ENCODE data around the gene SYK.

Gene SYK

GRCh38 chr9:90901933-90902332 is 100.3 kb downstream of the SYK start:
- no peaks in the 10 kb centered on the region for H3K27me3 ChIP-seq (ENCODE audit: control insufficient read depth, insufficient read depth, low read length)
- no peaks in the 10 kb centered on the region for H3K4me1 ChIP-seq (ENCODE audit: control insufficient read depth, insufficient read depth, low read length)
- WGBS (ENCODE audit: insufficient coverage, insufficient read length) = no CpG with 5 or more reads among the region's 8 CpGs
- H3K4me3 ChIP-seq (ENCODE audit: low read length) = no peak overlapping the region
- no peaks in the 10 kb centered on the region for H3K9me3 ChIP-seq (ENCODE audit: control insufficient read depth, insufficient read depth, low read length)
- DNase-seq (ENCODE audit: low read depth, low spot score) = no peak
- no peaks in the 10 kb centered on the region for H3K36me3 ChIP-seq (ENCODE audit: control insufficient read depth, insufficient read depth, low read length)
- H3K27ac ChIP-seq (ENCODE audit: low read length) = no peak overlapping the region

GRCh38 chr9:90903766-90904424 is 102.3 kb downstream of the SYK start:
- no peak for DNase-seq (ENCODE audit: low read depth, low spot score)
- Histone ChIP-seq H3K27ac (ENCODE audit: low read length) (no peak overlapping the region), H3K27me3 (ENCODE audit: control insufficient read depth, insufficient read depth, low read length) (no peaks in the 10 kb centered on the region), H3K36me3 (ENCODE audit: control insufficient read depth, insufficient read depth, low read length) (no peaks in the 10 kb centered on the region), H3K9me3 (ENCODE audit: control insufficient read depth, insufficient read depth, low read length) (no peaks in the 10 kb centered on the region), H3K4me3 (ENCODE audit: low read length) (no peak overlapping the region), H3K4me1 (ENCODE audit: control insufficient read depth, insufficient read depth, low read length) (no peaks in the 10 kb centered on the region)
- WGBS (ENCODE audit: insufficient coverage, insufficient read length) = no CpG with 5 or more reads among the region's 11 CpGs

GRCh38 chr9:90904706-90905478 is 103.3 kb downstream of the SYK start:
- H3K4me1 ChIP-seq (ENCODE audit: control insufficient read depth, insufficient read depth, low read length) = no peaks in the 10 kb centered on the region
- H3K27ac ChIP-seq (ENCODE audit: low read length) = no peak overlapping the region
- no peak for DNase-seq (ENCODE audit: low read depth, low spot score)
- WGBS (ENCODE audit: insufficient coverage, insufficient read length) = no CpG with 5 or more reads among the region's 12 CpGs
- H3K4me3 ChIP-seq (ENCODE audit: low read length) = no peak overlapping the region
- H3K36me3 ChIP-seq (ENCODE audit: control insufficient read depth, insufficient read depth, low read length) = no peaks in the 10 kb centered on the region
- H3K27me3 ChIP-seq (ENCODE audit: control insufficient read depth, insufficient read depth, low read length) = no peaks in the 10 kb centered on the region
- no peaks in the 10 kb centered on the region for H3K9me3 ChIP-seq (ENCODE audit: control insufficient read depth, insufficient read depth, low read length)

- Histone ChIP-seq H3K4me3 (ENCODE audit: low read length) (no peak overlapping the region), H3K27me3 (ENCODE audit: control insufficient read depth, insufficient read depth, low read length) (no peaks in the 10 kb centered on the region), H3K4me1 (ENCODE audit: control insufficient read depth, insufficient read depth, low read length) (no peaks in the 10 kb centered on the region), H3K9me3 (ENCODE audit: control insufficient read depth, insufficient read depth, low read length) (no peaks in the 10 kb centered on the region), H3K27ac (ENCODE audit: low read length) (no peak overlapping the region), H3K36me3 (ENCODE audit: control insufficient read depth, insufficient read depth, low read length) (no peaks in the 10 kb centered on the region)
- no CpG with 5 or more reads among the region's 3 CpGs for WGBS (ENCODE audit: insufficient coverage, insufficient read length)
- DNase-seq (ENCODE audit: low read depth, low spot score) = no peak
Observed at GRCh38 chr9:90905822-90906221, 104.2 kb downstream of the SYK start.

GRCh38 chr9:90906316-90907055 is 104.9 kb downstream of the SYK start:
- Histone ChIP-seq H3K4me1 (ENCODE audit: control insufficient read depth, insufficient read depth, low read length) (no peaks in the 10 kb centered on the region), H3K4me3 (ENCODE audit: low read length) (no peak overlapping the region), H3K36me3 (ENCODE audit: control insufficient read depth, insufficient read depth, low read length) (no peaks in the 10 kb centered on the region), H3K27me3 (ENCODE audit: control insufficient read depth, insufficient read depth, low read length) (no peaks in the 10 kb centered on the region), H3K27ac (ENCODE audit: low read length) (no peak overlapping the region), H3K9me3 (ENCODE audit: control insufficient read depth, insufficient read depth, low read length) (no peaks in the 10 kb centered on the region)
- DNase-seq (ENCODE audit: low read depth, low spot score) = no peak
- WGBS (ENCODE audit: insufficient coverage, insufficient read length) = no CpG with 5 or more reads among the region's 8 CpGs

GRCh38 chr9:90907056-90907445 is 105.4 kb downstream of the SYK start:
- Histone ChIP-seq H3K36me3 (ENCODE audit: control insufficient read depth, insufficient read depth, low read length) (no peaks in the 10 kb centered on the region), H3K27me3 (ENCODE audit: control insufficient read depth, insufficient read depth, low read length) (no peaks in the 10 kb centered on the region), H3K9me3 (ENCODE audit: control insufficient read depth, insufficient read depth, low read length) (no peaks in the 10 kb centered on the region), H3K4me1 (ENCODE audit: control insufficient read depth, insufficient read depth, low read length) (no peaks in the 10 kb centered on the region), H3K4me3 (ENCODE audit: low read length) (no peak overlapping the region), H3K27ac (ENCODE audit: low read length) (no peak overlapping the region)
- DNase-seq (ENCODE audit: low read depth, low spot score) = no peak
- WGBS (ENCODE audit: insufficient coverage, insufficient read length) = no CpG with 5 or more reads among the region's 10 CpGs

GRCh38 chr9:90907790-90908189 is 106.2 kb downstream of the SYK start:
- Histone ChIP-seq H3K36me3 (ENCODE audit: control insufficient read depth, insufficient read depth, low read length) (no peaks in the 10 kb centered on the region), H3K27me3 (ENCODE audit: control insufficient read depth, insufficient read depth, low read length) (no peaks in the 10 kb centered on the region), H3K9me3 (ENCODE audit: control insufficient read depth, insufficient read depth, low read length) (no peaks in the 10 kb centered on the region), H3K4me3 (ENCODE audit: low read length) (no peak overlapping the region), H3K4me1 (ENCODE audit: control insufficient read depth, insufficient read depth, low read length) (no peaks in the 10 kb centered on the region), H3K27ac (ENCODE audit: low read length) (no peak overlapping the region)
- no peak for DNase-seq (ENCODE audit: low read depth, low spot score)
- no CpG with 5 or more reads among the region's 4 CpGs for WGBS (ENCODE audit: insufficient coverage, insufficient read length)

- WGBS (ENCODE audit: insufficient coverage, insufficient read length) = no CpG with 5 or more reads among the region's 4 CpGs
- H3K4me3 ChIP-seq (ENCODE audit: low read length) = no peak overlapping the region
- H3K36me3 ChIP-seq (ENCODE audit: control insufficient read depth, insufficient read depth, low read length) = no peaks in the 10 kb centered on the region
- H3K27ac ChIP-seq (ENCODE audit: low read length) = no peak overlapping the region
- no peaks in the 10 kb centered on the region for H3K4me1 ChIP-seq (ENCODE audit: control insufficient read depth, insufficient read depth, low read length)
- no peaks in the 10 kb centered on the region for H3K9me3 ChIP-seq (ENCODE audit: control insufficient read depth, insufficient read depth, low read length)
- DNase-seq (ENCODE audit: low read depth, low spot score) = no peak
- no peaks in the 10 kb centered on the region for H3K27me3 ChIP-seq (ENCODE audit: control insufficient read depth, insufficient read depth, low read length)
Observed at GRCh38 chr9:90909225-90909624, 107.6 kb downstream of the SYK start.

GRCh38 chr9:90909747-90910283 is 108.2 kb downstream of the SYK start:
- WGBS (ENCODE audit: insufficient coverage, insufficient read length) = no CpG with 5 or more reads among the region's 3 CpGs

GRCh38 chr9:90914196-90914595 is 112.6 kb downstream of the SYK start:
- Histone ChIP-seq H3K27ac (ENCODE audit: low read length) (no peak overlapping the region), H3K27me3 (ENCODE audit: control insufficient read depth, insufficient read depth, low read length) (no peaks in the 10 kb centered on the region), H3K36me3 (ENCODE audit: control insufficient read depth, insufficient read depth, low read length) (no peaks in the 10 kb centered on the region), H3K9me3 (ENCODE audit: control insufficient read depth, insufficient read depth, low read length) (no peaks in the 10 kb centered on the region), H3K4me3 (ENCODE audit: low read length) (no peak overlapping the region), H3K4me1 (ENCODE audit: control insufficient read depth, insufficient read depth, low read length) (no peaks in the 10 kb centered on the region)
- WGBS (ENCODE audit: insufficient coverage, insufficient read length) = no CpG with 5 or more reads among the region's 14 CpGs
- DNase-seq (ENCODE audit: low read depth, low spot score) = no peak

More at GRCh38 chr9:90909747-90910283, 108.2 kb downstream of the SYK start:
- Histone ChIP-seq H3K4me3 (ENCODE audit: low read length) (no peak overlapping the region), H3K36me3 (ENCODE audit: control insufficient read depth, insufficient read depth, low read length) (no peaks in the 10 kb centered on the region), H3K27me3 (ENCODE audit: control insufficient read depth, insufficient read depth, low read length) (no peaks in the 10 kb centered on the region), H3K4me1 (ENCODE audit: control insufficient read depth, insufficient read depth, low read length) (no peaks in the 10 kb centered on the region), H3K27ac (ENCODE audit: low read length) (no peak overlapping the region), H3K9me3 (ENCODE audit: control insufficient read depth, insufficient read depth, low read length) (no peaks in the 10 kb centered on the region)
- DNase-seq (ENCODE audit: low read depth, low spot score) = no peak
